Fibroblast of lung (primary cell): ENCODE measurements around the gene HS6ST2.

ENCODE experiments used
- EZH2 ChIP-seq: IDR thresholded peaks from 2 replicates; pipeline ENCODE4 v1.5.1; 2012; ENCODE audit warnings: low read length, control low read depth, mild to moderate bottlenecking; ENCODE audit errors: missing control alignments
- TF ChIP-seq, protein P1 (sequence below), 2 donors: IDR thresholded peaks in 1 of 2; conservative IDR thresholded peaks in 1 of 2; 1 replicate in 1 of 2; 2 replicates in 1 of 2; pipeline ENCODE4 v1.5.1; 2011 to 2012; ENCODE audit warnings: low read length in 2 of 2, control low read depth in 1 of 2, inconsistent platforms in 1 of 2, low read depth in 1 of 2, mild to moderate bottlenecking in 1 of 2

- TF ChIP-seq, protein P1, sequence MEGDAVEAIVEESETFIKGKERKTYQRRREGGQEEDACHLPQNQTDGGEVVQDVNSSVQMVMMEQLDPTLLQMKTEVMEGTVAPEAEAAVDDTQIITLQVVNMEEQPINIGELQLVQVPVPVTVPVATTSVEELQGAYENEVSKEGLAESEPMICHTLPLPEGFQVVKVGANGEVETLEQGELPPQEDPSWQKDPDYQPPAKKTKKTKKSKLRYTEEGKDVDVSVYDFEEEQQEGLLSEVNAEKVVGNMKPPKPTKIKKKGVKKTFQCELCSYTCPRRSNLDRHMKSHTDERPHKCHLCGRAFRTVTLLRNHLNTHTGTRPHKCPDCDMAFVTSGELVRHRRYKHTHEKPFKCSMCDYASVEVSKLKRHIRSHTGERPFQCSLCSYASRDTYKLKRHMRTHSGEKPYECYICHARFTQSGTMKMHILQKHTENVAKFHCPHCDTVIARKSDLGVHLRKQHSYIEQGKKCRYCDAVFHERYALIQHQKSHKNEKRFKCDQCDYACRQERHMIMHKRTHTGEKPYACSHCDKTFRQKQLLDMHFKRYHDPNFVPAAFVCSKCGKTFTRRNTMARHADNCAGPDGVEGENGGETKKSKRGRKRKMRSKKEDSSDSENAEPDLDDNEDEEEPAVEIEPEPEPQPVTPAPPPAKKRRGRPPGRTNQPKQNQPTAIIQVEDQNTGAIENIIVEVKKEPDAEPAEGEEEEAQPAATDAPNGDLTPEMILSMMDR (conservative IDR thresholded peaks at IDR 0.05 in 1 of 2, IDR thresholded peaks at IDR 0.05 in 1 of 2; ENCODE audit: low read depth in 1 of 2, low read length in 2 of 2): no peak
- TF ChIP-seq EZH2: no peak
Observed at GRCh38 chrX:132815643-132816042, 142.8 kb downstream of the HS6ST2 start.
